Effector CD4-positive, alpha-beta T cell (primary cell): ENCODE results near the gene FAM111B.
"Not testable (repeated sequence)": the region's sequence is repeated elsewhere in the genome, so short reads cannot be mapped to it uniquely, and the experiment has no call there.

Experiments
- DNase-seq: peaks from one replicate; pipeline ENCODE4 v3.0.0-alpha.2; 2020

The FAM111B gene

GRCh38 chr11:59102259-59102765, 4.7 kb upstream of the FAM111B start:
- DNase-seq = peak; percentile 14

GRCh38 chr11:59107721-59108120, 684 bp downstream of the FAM111B start:
- not testable (repeated sequence) for DNase-seq

- no peak for DNase-seq
Observed at GRCh38 chr11:59112494-59112893, 5.5 kb downstream of the FAM111B start.

DNA sequence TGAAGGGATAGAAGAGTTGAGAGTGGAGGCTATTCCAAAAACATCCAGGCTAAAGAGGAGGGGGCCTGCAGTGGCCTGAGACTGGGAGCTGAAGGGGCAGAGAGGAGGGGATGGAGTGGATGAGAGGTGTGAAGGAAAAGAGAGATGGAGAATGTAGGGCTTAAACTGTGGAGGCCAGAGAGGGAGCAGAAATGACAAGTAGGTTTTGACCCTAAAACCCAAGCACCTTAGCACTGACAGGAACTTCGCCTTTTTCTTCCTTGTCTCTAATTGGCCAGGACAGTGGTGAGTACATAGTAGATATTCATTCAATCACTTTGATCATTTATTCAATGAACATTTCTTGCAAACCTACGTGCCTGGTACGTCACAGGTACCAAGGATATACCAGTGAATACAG, 7.3 kb downstream of the FAM111B start:
- no peak for DNase-seq

GRCh38 chr11:59115553-59115952, 8.5 kb downstream of the FAM111B start:
- DNase-seq = no peak

DNA sequence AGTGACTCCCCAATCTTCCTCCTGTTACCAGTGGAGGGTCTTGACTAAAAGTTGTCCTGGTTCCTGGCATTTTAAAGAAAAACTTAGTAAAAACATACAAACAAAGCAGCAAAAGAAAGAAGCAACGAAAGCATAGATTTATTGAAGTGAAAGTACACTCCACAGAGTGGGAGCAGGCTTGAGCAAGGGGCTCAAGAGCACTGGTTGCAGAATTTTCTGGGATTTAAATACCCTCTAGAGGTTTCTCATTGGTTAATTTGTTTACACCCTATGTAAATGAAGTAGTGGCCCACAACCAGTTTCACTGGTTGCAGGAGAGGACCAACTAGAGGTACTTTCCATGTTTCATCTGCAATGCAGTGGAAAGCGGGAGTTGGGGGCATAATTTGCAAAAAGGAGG, 10.7 kb downstream of the FAM111B start:
- DNase-seq = no peak

DNA sequence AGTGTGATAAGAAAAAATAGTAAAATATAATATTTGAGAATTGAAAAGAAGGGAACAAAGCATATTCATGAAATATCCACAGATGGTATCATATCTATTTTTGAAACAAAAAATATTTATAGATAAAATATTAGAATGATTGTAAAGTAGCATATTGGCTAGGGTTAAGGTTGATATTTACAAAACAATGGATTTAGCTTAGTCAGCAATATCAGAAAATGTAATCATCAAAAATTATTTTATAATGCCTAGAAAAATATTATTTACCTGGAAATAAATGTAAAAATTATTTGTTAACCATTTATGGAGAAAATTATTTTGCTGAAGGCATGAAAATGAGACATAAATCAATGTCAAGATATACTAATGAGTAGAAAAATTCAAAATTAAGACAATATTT, 12.8 kb downstream of the FAM111B start:
- DNase-seq = no peak

DNA sequence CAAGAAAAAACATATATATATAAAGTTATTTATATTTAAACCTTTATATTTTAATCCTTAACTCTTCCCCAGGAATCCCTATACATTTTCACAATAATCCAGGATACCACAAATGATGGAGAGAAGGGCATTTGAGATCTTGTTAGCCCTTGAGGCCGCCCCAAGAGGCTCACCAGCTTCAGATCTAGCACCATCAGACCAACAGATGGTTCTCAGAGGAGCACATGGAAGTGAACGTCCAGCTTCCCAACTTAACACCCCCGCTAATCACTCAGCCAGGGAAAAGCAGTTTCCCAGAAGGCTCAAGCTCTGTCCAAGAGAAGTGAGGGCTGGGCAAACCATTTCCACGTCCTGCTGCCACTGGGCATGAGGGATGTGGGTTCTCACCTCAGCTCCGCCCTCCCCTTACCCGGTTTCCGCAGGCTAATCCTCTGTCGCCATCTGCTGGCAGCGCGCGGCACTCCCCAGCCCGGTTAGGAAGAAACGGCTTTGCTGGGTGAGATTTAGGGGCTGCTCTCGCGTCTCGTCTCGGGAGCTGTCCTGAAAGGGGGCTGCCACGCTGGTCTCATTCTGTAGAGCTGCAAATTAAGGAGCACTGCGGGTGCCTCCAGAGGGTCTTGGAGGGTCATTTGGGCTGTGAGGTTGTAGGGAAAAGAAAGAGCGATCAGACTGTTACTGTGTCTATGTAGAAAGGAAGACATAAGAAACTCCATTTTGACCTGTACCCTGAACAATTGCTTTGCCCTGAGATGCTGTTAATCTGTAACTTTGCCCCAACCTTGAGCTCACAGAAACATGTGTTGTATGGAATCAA, 28.8 kb downstream of the FAM111B start:
- DNase-seq = peak; percentile 84

- DNase-seq = not testable (repeated sequence)
Observed at GRCh38 chr11:59136551-59136950, 29.5 kb downstream of the FAM111B start.

DNA sequence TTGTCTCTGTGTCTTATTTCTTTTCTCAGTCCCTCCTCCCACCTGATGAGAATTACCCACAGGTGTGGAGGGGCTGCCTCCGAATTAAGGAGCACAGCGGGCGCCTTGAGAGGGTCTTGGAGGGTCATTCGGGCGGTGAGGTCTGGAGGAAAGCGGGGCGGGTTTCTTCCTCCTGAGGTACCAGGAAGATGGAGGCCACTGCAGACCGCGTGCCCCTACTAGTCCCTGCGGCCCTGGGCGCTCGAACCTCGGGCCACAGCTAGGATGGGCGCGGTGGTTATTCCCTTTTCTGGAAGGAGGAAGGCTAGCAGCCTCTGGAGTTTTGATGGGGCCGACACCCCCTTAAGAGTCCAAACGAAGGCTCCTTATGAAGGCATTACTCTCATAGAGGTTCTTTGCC, 30.2 kb downstream of the FAM111B start:
- DNase-seq = no peak

DNA sequence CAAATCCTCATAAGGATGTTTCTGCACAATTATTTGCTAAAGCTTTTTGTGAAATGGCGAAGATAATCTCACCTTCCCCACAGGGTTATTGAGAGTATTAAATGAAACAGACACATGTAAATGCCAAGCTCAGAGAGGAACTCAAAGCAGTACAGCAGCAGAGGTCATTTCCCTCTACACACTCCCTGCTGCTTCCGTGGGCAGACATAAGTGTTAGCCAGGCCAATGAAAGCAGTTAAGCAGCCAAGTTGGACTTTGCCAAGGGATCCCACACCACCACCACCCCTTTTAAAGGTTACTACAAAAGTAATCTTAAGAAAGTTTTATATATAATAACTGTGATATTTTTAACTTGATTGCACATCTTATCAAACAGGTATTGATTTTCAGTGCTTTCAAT, 31.6 kb downstream of the FAM111B start:
- no peak for DNase-seq

GRCh38 chr11:59141191-59141590, 34.2 kb downstream of the FAM111B start:
- no peak for DNase-seq

DNA sequence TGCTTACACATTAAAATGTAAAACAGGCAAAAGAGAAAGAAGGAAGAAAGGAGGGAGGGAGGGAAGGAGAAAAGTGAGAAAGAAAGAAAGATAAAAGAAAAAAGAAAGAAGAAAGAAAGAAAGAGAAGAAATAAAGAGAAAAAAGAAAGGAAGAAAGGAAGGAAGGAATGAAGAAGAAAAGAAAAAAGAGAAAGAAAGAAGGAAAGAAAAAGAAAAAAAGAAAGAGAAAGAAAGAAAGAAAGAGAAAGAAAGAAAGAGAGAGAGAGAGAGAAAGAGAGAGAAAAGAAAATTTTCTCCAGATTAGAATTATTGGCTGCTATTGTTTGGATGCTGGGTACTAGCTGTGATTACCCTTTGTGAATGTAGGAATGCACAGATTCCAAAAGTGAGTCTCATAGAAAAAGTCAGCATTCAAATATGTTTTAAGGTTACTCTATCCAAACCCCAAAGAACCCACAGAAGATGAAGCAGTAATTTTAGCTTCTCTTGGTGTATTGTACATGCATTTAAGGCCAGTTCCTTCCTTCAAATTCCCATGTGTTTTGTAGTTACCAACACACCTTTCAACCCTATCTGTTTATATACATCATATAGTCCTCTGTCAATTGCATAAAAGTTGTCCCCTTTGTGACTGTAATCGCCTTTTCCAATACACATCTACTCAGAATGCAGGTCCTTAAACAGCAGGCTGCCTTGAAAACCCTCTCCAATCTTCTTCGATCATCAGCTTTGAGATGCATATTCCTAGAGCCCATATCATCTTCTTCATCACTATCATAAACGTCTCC, 34.8 kb downstream of the FAM111B start:
- DNase-seq = no peak

GRCh38 chr11:59142530-59143507, 35.8 kb downstream of the FAM111B start, which contains the start of gene FAM111A:
Gene FAM111A (plus strand): TSS chr11:59142856. CDS start chr11:59148873, 6,017 bp downstream.
- DNase-seq = peak; percentile 84

GRCh38 chr11:59144096-59144495, 37.1 kb downstream of the FAM111B start:
- DNase-seq = no peak

- DNase-seq = peak; percentile 64
Observed at GRCh38 chr11:59144579-59145345, 37.7 kb downstream of the FAM111B start.

GRCh38 chr11:59145534-59145933, 38.5 kb downstream of the FAM111B start:
- no peak for DNase-seq

- DNase-seq = no peak
Observed at GRCh38 chr11:59151761-59152160, 44.7 kb downstream of the FAM111B start.

GRCh38 chr11:59152312-59152951, 45.4 kb downstream of the FAM111B start:
- DNase-seq = no peak

- no peak for DNase-seq
Observed at GRCh38 chr11:59154610-59155009, 47.6 kb downstream of the FAM111B start.

DNA sequence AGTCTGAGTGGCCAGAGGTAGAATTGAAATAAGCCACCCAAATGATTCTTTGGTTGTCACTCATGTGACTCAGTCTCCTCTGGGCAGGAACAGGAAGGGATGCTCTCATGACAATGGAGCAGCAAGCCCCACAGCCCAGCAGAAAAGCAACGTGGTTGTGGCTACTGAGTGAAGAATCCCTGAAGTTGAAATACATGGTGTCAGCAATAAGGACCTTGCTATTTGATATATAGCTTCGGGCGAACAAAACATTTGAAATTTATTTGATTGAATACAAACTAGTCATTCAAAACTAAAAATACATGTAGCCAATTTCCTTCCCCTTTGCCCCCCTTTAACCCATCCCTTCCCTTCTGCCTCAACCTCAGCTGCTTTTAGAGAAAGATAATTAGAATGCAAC, 50.4 kb downstream of the FAM111B start:
- no peak for DNase-seq
